Progenitor cell of endocrine pancreas (in vitro differentiated cells): ENCODE results near the gene ACOT8. TPM values are rescaled to one million over a fixed set of nuclear protein-coding genes. Genes with fewer than 3 reads are reported as not detected.
A peak's percentile ranks its signal among the peaks of the same experiment; 100 is the strongest.
"Not testable (repeated sequence)": the region's sequence is repeated elsewhere in the genome, so short reads cannot be mapped to it uniquely, and the experiment has no call there.

Experiments used
- DNase-seq: peaks from one replicate; pipeline ENCODE4 v3.0.0; 2021; ENCODE audit warnings: low spot score; ENCODE audit not compliant: unreplicated experiment
- H3K27ac Mint-ChIP-seq: 2 replicates; pipeline ENCODE4 v1.8.0; 2021; ENCODE audit warnings: mild to moderate bottlenecking, moderate library complexity, mixed read lengths
- H3K27me3 Mint-ChIP-seq: 2 replicates; pipeline ENCODE4 v1.8.0; 2021; ENCODE audit warnings: mixed read lengths
- H3K36me3 Mint-ChIP-seq: 2 replicates; pipeline ENCODE4 v1.8.0; 2022; ENCODE audit warnings: mixed read lengths; ENCODE audit not compliant: insufficient read depth
- H3K4me1 Mint-ChIP-seq: 2 replicates; pipeline ENCODE4 v1.8.0; 2021; ENCODE audit warnings: low read depth, mixed read lengths
- H3K4me3 Mint-ChIP-seq: 2 replicates; pipeline ENCODE4 v1.8.0; 2021; ENCODE audit warnings: low read depth, mild to moderate bottlenecking, moderate library complexity, mixed read lengths
- H3K9me3 Mint-ChIP-seq: 2 replicates; pipeline ENCODE4 v1.8.0; 2021; ENCODE audit warnings: low read depth, mixed read lengths
- CTCF ChIP-seq: fragments of 200-600 bp; sonication (generic); IDR thresholded peaks from one replicate; pipeline ENCODE4 v1.5.0; 2021; ENCODE audit warnings: antibody characterized with exemption, mild to moderate bottlenecking; ENCODE audit not compliant: unreplicated experiment
- long read RNA-seq: library from polyadenylated mRNA; unstranded; transcript quantifications from one replicate; pipeline ENCODE4 v2.0.0, GENCODE V29; 2020
- total RNA-seq: library from RNA; stranded (reverse); gene quantifications from 2 replicates; pipeline ENCODE4 v1.2.1, GENCODE V29; 2021

ACOT8 gene
- 23.0 and 23.2 TPM in 2 replicates for total RNA-seq
- long read RNA-seq, transcript ACOT8-201 (6 exons, 1,168 nt) = major isoform, 14 of 26 reads
- long read RNA-seq, partial matches to known transcripts = 2 of 26 reads
- long read RNA-seq, other reads (novel, unspliced or antisense) = 6 of 26 reads

- Mint-ChIP-seq H3K4me3 (peak within 1 kb of the TSS; percentile 93), H3K4me1 (peaks cover 24% of the 10 kb centered on the region), H3K27me3 (no peaks in the 10 kb centered on the region), H3K27ac (peak within 1 kb of the TSS; percentile 92), H3K36me3 (no peaks in the 10 kb centered on the region), H3K9me3 (no peaks in the 10 kb centered on the region)
- DNase-seq = peak; percentile 93
- no peak for TF ChIP-seq CTCF
Observed at GRCh38 chr20:45857114-45857881, at the start of gene ACOT8, which contains the start of gene ZSWIM3. Gene ACOT8 (minus strand): TSS chr20:45857392. CDS start chr20:45857315, 77 bp downstream. Gene ZSWIM3 (plus strand): TSS chr20:45857614. CDS start chr20:45857826, 212 bp downstream.

GRCh38 chr20:45905505-45906079, 48.4 kb upstream of the ACOT8 start:
- Mint-ChIP-seq H3K27ac (no peak overlapping the region), H3K9me3 (no peaks in the 10 kb centered on the region), H3K4me3 (no peak overlapping the region), H3K36me3 (peaks cover 6% of the 10 kb centered on the region), H3K4me1 (peaks cover under 1% of the 10 kb centered on the region), H3K27me3 (no peaks in the 10 kb centered on the region)
- no peak for DNase-seq
- no peak for TF ChIP-seq CTCF

- H3K9me3 Mint-ChIP-seq = no peaks in the 10 kb centered on the region
- H3K27ac Mint-ChIP-seq = no peak overlapping the region
- no peak for DNase-seq
- TF ChIP-seq CTCF = no peak
- no peaks in the 10 kb centered on the region for H3K4me1 Mint-ChIP-seq
- H3K36me3 Mint-ChIP-seq = peaks cover 5% of the 10 kb centered on the region
- no peaks in the 10 kb centered on the region for H3K27me3 Mint-ChIP-seq
- H3K4me3 Mint-ChIP-seq = no peak overlapping the region
Observed at GRCh38 chr20:45904583-45905504, 47.7 kb upstream of the ACOT8 start.

- Mint-ChIP-seq H3K9me3 (no peaks in the 10 kb centered on the region), H3K27ac (no peak overlapping the region), H3K4me3 (no peak overlapping the region), H3K27me3 (no peaks in the 10 kb centered on the region), H3K36me3 (peaks cover 5% of the 10 kb centered on the region), H3K4me1 (no peaks in the 10 kb centered on the region)
- DNase-seq = no peak
- TF ChIP-seq CTCF = no peak
Observed at GRCh38 chr20:45902199-45902701, 45.1 kb upstream of the ACOT8 start.

GRCh38 chr20:45901332-45901731, 44.1 kb upstream of the ACOT8 start:
- H3K4me1 Mint-ChIP-seq, H3K36me3 Mint-ChIP-seq, H3K9me3 Mint-ChIP-seq, H3K4me3 Mint-ChIP-seq, H3K27me3 Mint-ChIP-seq, H3K27ac Mint-ChIP-seq, DNase-seq: not testable (repeated sequence)
